OCI-LY7 (cell line): ENCODE data around the gene ANKH. TPM values are rescaled to one million over a fixed set of nuclear protein-coding genes. Genes with fewer than 3 reads are reported as not detected.

Experiments used
- BruUV-seq: library from RNA; stranded (reverse); fragments of 400-500 nt; replicated peaks from 2 replicates; lab custom pipeline; 2021; lab: Mats Ljungman, UMichigan
- CTCF ChIA-PET: fragments of 300-600 bp; sonication (Branson Sonifier 250); formaldehyde crosslinking; loops from one replicate; lab custom pipeline; 2022; ENCODE audit warnings: antibody characterized with exemption; ENCODE audit not compliant: unreplicated experiment; lab: Charles Lee
- POLR2A ChIA-PET: fragments of 300-600 bp; sonication (Branson Sonifier 250); formaldehyde crosslinking; loops from one replicate; lab custom pipeline; 2022; ENCODE audit warnings: antibody characterized with exemption; lab: Charles Lee
- DNase-seq: peaks from one replicate; pipeline ENCODE4 v3.0.0-alpha.2; 2015; ENCODE audit warnings: low spot score
- H2AFZ ChIP-seq: fragments of 200-600 bp; sonication (generic), shearing (Covaris generic); 2 replicates; pipeline ENCODE4 v1.6.1; 2014; ENCODE audit warnings: mild to moderate bottlenecking, antibody characterized with exemption, low read length, moderate library complexity
- H3K27ac ChIP-seq: fragments of 200-600 bp; sonication (generic); 2 replicates; pipeline ENCODE4 v1.5.1; 2014; ENCODE audit warnings: mixed run types, low read depth, mild to moderate bottlenecking, moderate library complexity, low read length, inconsistent platforms; ENCODE audit not compliant: poor library complexity, severe bottlenecking
- H3K36me3 ChIP-seq: fragments of 200-600 bp; sonication (generic); 2 replicates; pipeline ENCODE4 v1.6.1; 2014; ENCODE audit warnings: mild to moderate bottlenecking, antibody characterized with exemption, low read length, moderate library complexity, mixed read lengths; ENCODE audit not compliant: insufficient read depth
- H3K4me1 ChIP-seq: fragments of 200-600 bp; sonication (generic); 2 replicates; pipeline ENCODE4 v1.5.1; 2014; ENCODE audit warnings: mild to moderate bottlenecking, low read length; ENCODE audit not compliant: insufficient read depth, poor library complexity, severe bottlenecking
- H3K4me2 ChIP-seq: fragments of 200-600 bp; sonication (generic); 2 replicates; pipeline ENCODE4 v1.6.1; 2014; ENCODE audit warnings: mild to moderate bottlenecking, low read length
- H3K4me3 ChIP-seq: fragments of 200-600 bp; sonication (generic); 2 replicates; pipeline ENCODE4 v1.5.1; 2014; ENCODE audit warnings: mild to moderate bottlenecking, low read depth, low read length; ENCODE audit not compliant: poor library complexity, severe bottlenecking
- H3K79me2 ChIP-seq: fragments of 200-600 bp; sonication (generic); 2 replicates; pipeline ENCODE4 v1.6.1; 2016; ENCODE audit warnings: low read depth, mild to moderate bottlenecking, low read length, moderate library complexity, mixed read lengths; ENCODE audit not compliant: insufficient read depth
- H3K9me2 ChIP-seq: fragments of 200-600 bp; sonication (generic); 2 replicates; pipeline ENCODE4 v1.6.1; 2016; ENCODE audit warnings: mild to moderate bottlenecking, low read length, mixed read lengths; ENCODE audit not compliant: insufficient read depth
- H3K9me3 ChIP-seq: fragments of 200-600 bp; sonication (generic); 2 replicates; pipeline ENCODE4 v1.6.1; 2014; ENCODE audit warnings: mild to moderate bottlenecking, mixed run types, low read length, mixed read lengths
- H4K20me1 ChIP-seq: fragments of 200-600 bp; sonication (generic); 2 replicates; pipeline ENCODE4 v1.6.1; 2014; ENCODE audit warnings: mild to moderate bottlenecking, antibody characterized with exemption, low read length, moderate library complexity, mixed read lengths; ENCODE audit not compliant: insufficient read depth
- CTCF ChIP-seq: fragments of 200-600 bp; sonication (generic); conservative IDR thresholded peaks from 2 replicates; pipeline ENCODE4 v1.5.1; 2014; ENCODE audit warnings: mild to moderate bottlenecking, antibody characterized with exemption, low read length, moderate library complexity, mixed read lengths
- EZH2phosphoT487 ChIP-seq: fragments of 200-600 bp; sonication (generic); IDR thresholded peaks from 2 replicates; pipeline ENCODE4 v1.6.1; 2018; ENCODE audit warnings: low read depth, borderline replicate concordance, mild to moderate bottlenecking, mixed run types, antibody characterized with exemption, low read length, moderate library complexity, mixed read lengths
- intact Hi-C: fragments of 100-400 bp; cut with micrococcal nuclease; formaldehyde crosslinking; loops from one replicate; pipeline ENCODE4 v1.10.0; 2022; ENCODE audit not compliant: unreplicated experiment
- total RNA-seq, 2 experiments: library from RNA; depleted of rRNA in 1 of 2; stranded (reverse); fragments of >200 nt in 1 of 2; shearing (Covaris generic) in 1 of 2; gene quantifications; 2 replicates each; pipeline ENCODE4 v1.2.3, GENCODE V29; 2014 to 2022

Gene ANKH
- total RNA-seq, 2 experiments from 2014 or later, result 23.1 to 80.4 TPM

DNA sequence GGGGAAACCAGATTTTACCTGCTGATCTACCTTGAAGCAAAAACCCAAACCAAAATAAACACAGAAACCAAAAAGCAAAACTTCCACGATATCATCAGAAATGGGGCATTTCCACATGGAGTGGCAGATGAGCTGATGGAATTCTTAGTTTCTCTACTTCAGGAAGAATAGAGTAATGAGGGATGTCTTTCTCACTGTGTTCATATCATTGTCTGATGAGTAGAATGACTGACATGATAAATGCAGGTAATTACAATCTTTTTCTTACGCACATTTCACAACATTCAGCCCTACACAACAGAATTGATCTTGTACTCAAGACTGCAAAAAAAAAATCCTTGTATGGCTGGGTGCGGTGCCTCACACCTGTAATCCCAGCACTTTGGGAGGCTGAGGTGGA is 23.2 kb upstream of the ANKH start:
- Histone ChIP-seq H4K20me1 (no peaks in the 10 kb centered on the region), H3K4me2 (no peak overlapping the region), H3K79me2 (no peaks in the 10 kb centered on the region), H2AFZ (no peak overlapping the region), H3K9me2 (no peaks in the 10 kb centered on the region), H3K27ac (no peak overlapping the region), H3K4me3 (no peak overlapping the region), H3K36me3 (no peaks in the 10 kb centered on the region), H3K9me3 (no peaks in the 10 kb centered on the region), H3K4me1 (no peaks in the 10 kb centered on the region)
- intact Hi-C loops, result no loop called here
- ChIA-PET CTCF (no interaction called here), POLR2A (no interaction called here)
- DNase-seq, result no peak
- TF ChIP-seq EZH2phosphoT487 (no peak), CTCF (no peak)
- no TSS peak for BruUV-seq

DNA sequence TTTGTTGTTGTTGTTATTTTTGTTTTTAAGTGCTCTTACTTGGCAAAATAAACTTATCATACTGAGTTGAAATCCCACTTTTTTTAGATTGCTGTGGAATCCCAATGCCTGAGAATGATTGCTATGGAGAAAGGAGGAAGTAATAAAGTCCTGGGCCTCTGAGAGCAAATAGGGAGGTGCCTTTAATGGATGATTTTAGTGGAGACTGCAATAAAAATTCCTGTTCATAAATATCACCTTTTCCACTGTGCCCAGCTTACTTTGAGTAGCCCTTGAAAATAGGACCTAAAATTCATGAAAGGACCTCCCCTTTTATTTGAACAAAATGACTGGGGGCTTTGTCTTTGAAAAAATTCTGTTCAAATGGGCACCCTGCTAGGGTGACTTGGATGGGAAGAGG is 21.8 kb upstream of the ANKH start:
- no peaks in the 10 kb centered on the region for H3K9me2 ChIP-seq
- intact Hi-C loops, result no loop called here
- no TSS peak for BruUV-seq
- H3K79me2 ChIP-seq, result no peaks in the 10 kb centered on the region
- no peaks in the 10 kb centered on the region for H3K9me3 ChIP-seq
- H3K4me3 ChIP-seq, result no peak overlapping the region
- no peak overlapping the region for H3K4me2 ChIP-seq
- ChIA-PET POLR2A (no interaction called here), CTCF (no interaction called here)
- H3K36me3 ChIP-seq, result no peaks in the 10 kb centered on the region
- H4K20me1 ChIP-seq, result no peaks in the 10 kb centered on the region
- no peaks in the 10 kb centered on the region for H3K4me1 ChIP-seq
- TF ChIP-seq CTCF (no peak), EZH2phosphoT487 (no peak)
- no peak for DNase-seq
- H2AFZ ChIP-seq, result no peak overlapping the region
- no peak overlapping the region for H3K27ac ChIP-seq

GRCh38 chr5:14890846-14891245 is 19.3 kb upstream of the ANKH start:
- TF ChIP-seq CTCF (no peak), EZH2phosphoT487 (no peak)
- Histone ChIP-seq H3K4me1 (no peaks in the 10 kb centered on the region), H4K20me1 (no peaks in the 10 kb centered on the region), H3K36me3 (no peaks in the 10 kb centered on the region), H3K4me2 (no peak overlapping the region), H3K79me2 (no peaks in the 10 kb centered on the region), H2AFZ (no peak overlapping the region), H3K9me2 (no peaks in the 10 kb centered on the region), H3K27ac (no peak overlapping the region), H3K9me3 (no peaks in the 10 kb centered on the region), H3K4me3 (no peak overlapping the region)
- CTCF ChIA-PET, result no interaction called here
- BruUV-seq, result no TSS peak
- POLR2A ChIA-PET, result interaction anchor here (0.6 kb wide), 2 partner anchors 24 to 61 kb away, joined by 4 to 7 read pairs; no protein-coding TSS in a partner anchor
- intact Hi-C loops, result no loop called here
- DNase-seq, result no peak
